ENCODE results near the gene RFC3.

Gene RFC3

GRCh38 chr13:33863188-33863789 lies 45.3 kb downstream of the RFC3 start:
- no peak for DNase-seq

- no peak for DNase-seq
Observed at GRCh38 chr13:33865945-33866344, 48.0 kb downstream of the RFC3 start.

GRCh38 chr13:33867472-33867871 lies 49.5 kb downstream of the RFC3 start:
- DNase-seq, result no peak

GRCh38 chr13:33868343-33868994 lies 50.5 kb downstream of the RFC3 start:
- DNase-seq, result no peak

GRCh38 chr13:33869005-33869404 lies 51.1 kb downstream of the RFC3 start:
- DNase-seq, result no peak

GRCh38 chr13:33870046-33870668 lies 52.2 kb downstream of the RFC3 start:
- DNase-seq, result no peak

GRCh38 chr13:33871207-33872004 lies 53.5 kb downstream of the RFC3 start:
- DNase-seq, result no peak

- DNase-seq, result no peak
Observed at GRCh38 chr13:33872005-33872351, 54.0 kb downstream of the RFC3 start.

GRCh38 chr13:33873251-33873908 lies 55.4 kb downstream of the RFC3 start:
- DNase-seq, result no peak

- no peak for DNase-seq
Observed at GRCh38 chr13:33874871-33875270, 56.9 kb downstream of the RFC3 start.

- DNase-seq, result no peak
Observed at GRCh38 chr13:33875618-33876401, 57.9 kb downstream of the RFC3 start.

- DNase-seq, result no peak
Observed at GRCh38 chr13:33876716-33877394, 58.9 kb downstream of the RFC3 start.

- no peak for DNase-seq
Observed at GRCh38 chr13:33879118-33879517, 61.2 kb downstream of the RFC3 start.

GRCh38 chr13:33882804-33883203 lies 64.9 kb downstream of the RFC3 start:
- DNase-seq, result no peak

- DNase-seq, result no peak
Observed at GRCh38 chr13:33884531-33885220, 66.7 kb downstream of the RFC3 start.

All from right kidney (tissue), 1 donor.